GM12878 (cell line): ENCODE results near the gene CALD1. TPM values are rescaled to one million over a fixed set of nuclear protein-coding genes. Genes with fewer than 3 reads are reported as not detected.

Experiments used
- BCL11A ChIP-seq: IDR thresholded peaks from 2 replicates; pipeline ENCODE4 v1.6.1; 2011; ENCODE audit warnings: low read depth, low read length
- BCLAF1 ChIP-seq: fragments of 450-650 bp; IDR thresholded peaks from 2 replicates; pipeline ENCODE4 v1.6.1; 2017; ENCODE audit warnings: antibody characterized with exemption, mild to moderate bottlenecking, moderate library complexity
- ESRRA ChIP-seq: IDR thresholded peaks from 2 replicates; pipeline ENCODE4 v1.6.1; 2012; ENCODE audit warnings: mild to moderate bottlenecking, low read length, improper control_type of control experiment
- IKZF2 ChIP-seq, 2 experiments: fragments of 450-650 bp; IDR thresholded peaks; 2 replicates each; pipeline ENCODE4 v1.6.1; 2017; ENCODE audit warnings: mild to moderate bottlenecking in 2 of 2, moderate library complexity in 2 of 2
- JUNB ChIP-seq: IDR thresholded peaks from 2 replicates; pipeline ENCODE4 v1.6.1; 2016; ENCODE audit warnings: antibody characterized with exemption, mild to moderate bottlenecking
- MLLT1 ChIP-seq: fragments of 450-650 bp; IDR thresholded peaks from 2 replicates; pipeline ENCODE4 v1.6.1; 2016; ENCODE audit warnings: mild to moderate bottlenecking
- PAX8 ChIP-seq: fragments of 450-650 bp; IDR thresholded peaks from 2 replicates; pipeline ENCODE4 v1.6.1; 2017; ENCODE audit warnings: mild to moderate bottlenecking, moderate library complexity
- PBX3 ChIP-seq: IDR thresholded peaks from 2 replicates; pipeline ENCODE4 v1.6.1; 2011; ENCODE audit warnings: mild to moderate bottlenecking, low read depth, low read length, moderate library complexity; ENCODE audit not compliant: insufficient replicate concordance
- REST ChIP-seq: IDR thresholded peaks from 2 replicates; pipeline ENCODE4 v1.6.1; 2012; ENCODE audit warnings: mild to moderate bottlenecking, low read depth, low read length
- STAT3 ChIP-seq: IDR thresholded peaks from 2 replicates; pipeline ENCODE4 v1.6.1; 2011; ENCODE audit warnings: low read depth, low read length, improper control_type of control experiment
- SUZ12 ChIP-seq: fragments of 200-600 bp; sonication (generic); IDR thresholded peaks from one replicate; pipeline ENCODE4 v1.6.1; 2018; ENCODE audit warnings: antibody characterized with exemption, mild to moderate bottlenecking; ENCODE audit not compliant: unreplicated experiment
- ZBTB33 ChIP-seq: fragments of 450-650 bp; IDR thresholded peaks from 2 replicates; pipeline ENCODE4 v1.6.1; 2017; ENCODE audit warnings: mild to moderate bottlenecking
- ZNF24 ChIP-seq: fragments of 450-650 bp; IDR thresholded peaks from 2 replicates; pipeline ENCODE4 v1.6.1; 2017; ENCODE audit warnings: antibody characterized with exemption, mild to moderate bottlenecking
- ZZZ3 ChIP-seq: IDR thresholded peaks from 2 replicates; pipeline ENCODE4 v1.6.1; 2011; ENCODE audit warnings: low read depth; ENCODE audit not compliant: control insufficient read depth, insufficient read length
- polyA plus RNA-seq, 11 experiments: library from polyadenylated mRNA; depleted of rRNA in 4 of 11; unstranded in 6 of 11; stranded (reverse) in 5 of 11; fragments of >200 nt; fragmentation: Nextera tagmentation in 4 of 11; fragmentation: Illumina TruSeq in 1 of 11; extraction: Ambion mirVana in 4 of 11; extraction: Trizol in 1 of 11; gene quantifications; 1 replicate in 1 of 11; 2 replicates in 10 of 11; pipeline versions ENCODE4 v1.2.1 to v1.2.3, GENCODE V29; 2011 to 2016; ENCODE audit warnings: inconsistent platforms in 2 of 11, missing spikeins in 2 of 11, low read depth in 1 of 11
- total RNA-seq, 4 experiments: library from RNA; depleted of rRNA in 3 of 4; stranded (reverse); fragments of >200 nt in 3 of 4; fragmentation: Illumina TruSeq in 1 of 4; extraction: Trizol in 1 of 4; gene quantifications; 2 replicates each; pipeline versions ENCODE4 v1.2.1 to v1.2.3, GENCODE V29; 2013 to 2021

The CALD1 gene
- total and polyA plus RNA-seq, 10 of the 15 experiments (the other 5 are each of a cell fraction or from before 2014, with no cell fraction given): 0.03 to 1.3 (median 0.22) TPM

- no peak for TF ChIP-seq BCLAF1
- TF ChIP-seq ESRRA: no peak
- TF ChIP-seq BCL11A: peak; percentile 54; the same call in 1 of the 2 replicates
- no peak for TF ChIP-seq SUZ12
- no peak for TF ChIP-seq ZZZ3
- TF ChIP-seq MLLT1: peak; percentile 79
- peak; percentile 33; the same call in 1 of the 2 replicates for TF ChIP-seq JUNB
- peak; percentile 24 for TF ChIP-seq PBX3
- no peak for TF ChIP-seq REST
- TF ChIP-seq IKZF2 (IDR thresholded peaks at IDR 0.05): peak; percentile 97 to 98
- TF ChIP-seq STAT3: no peak; the same call in 1 of the 2 replicates
- TF ChIP-seq ZBTB33: peak; percentile 68; the same call in 1 of the 2 replicates
- no peak for TF ChIP-seq ZNF24
- TF ChIP-seq PAX8: no peak
These were observed 216.0 kb downstream of the CALD1 start (continued) for GRCh38 chr7:134995239-134996096.
